HG03460 (cell line): ENCODE data around the gene FAM13A.

Experiments
- ATAC-seq: cut with Tn5 transposase; IDR thresholded peaks from one replicate; pipeline ENCODE4 v1.9.1; 2021; ENCODE audit not compliant: unreplicated experiment

FAM13A gene

DNA sequence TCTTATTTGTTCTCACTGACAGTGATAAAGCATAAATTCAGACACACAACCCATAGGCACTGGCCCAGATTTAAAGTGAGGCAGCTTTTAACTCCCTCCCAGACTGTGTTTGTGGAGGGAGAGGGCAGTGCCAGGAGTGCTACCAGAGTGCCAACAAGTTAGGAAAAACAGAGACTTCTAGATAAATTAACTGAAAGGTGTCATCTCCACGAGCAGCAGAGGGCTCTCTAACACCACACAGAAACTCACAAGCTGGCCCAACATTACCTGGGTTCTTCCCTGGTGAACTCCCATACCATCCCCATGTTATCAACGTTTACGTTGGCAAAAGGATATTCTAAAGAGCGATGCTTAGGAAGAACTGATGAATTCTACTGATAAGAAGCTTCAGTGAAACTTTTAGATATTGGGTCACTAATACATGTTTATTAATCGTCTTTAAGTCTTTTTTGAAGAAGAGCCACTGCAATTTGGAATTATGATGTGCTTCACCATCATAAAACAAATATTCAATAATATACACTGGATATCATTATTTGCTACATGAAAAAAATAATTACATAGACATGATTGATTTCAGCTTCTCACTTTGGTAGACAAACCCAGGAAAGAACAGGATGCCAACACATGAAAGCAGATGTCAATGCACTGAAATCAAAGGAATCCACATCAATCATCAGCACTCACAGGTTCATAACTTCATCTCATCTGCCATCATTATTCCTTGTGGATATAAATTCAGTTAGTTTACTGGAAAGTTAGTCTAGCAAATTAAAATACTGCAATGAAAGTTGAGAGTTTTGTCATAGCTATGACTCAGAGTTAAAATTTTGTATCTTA lies 238.1 kb downstream of the FAM13A start:
- no peak for ATAC-seq

DNA sequence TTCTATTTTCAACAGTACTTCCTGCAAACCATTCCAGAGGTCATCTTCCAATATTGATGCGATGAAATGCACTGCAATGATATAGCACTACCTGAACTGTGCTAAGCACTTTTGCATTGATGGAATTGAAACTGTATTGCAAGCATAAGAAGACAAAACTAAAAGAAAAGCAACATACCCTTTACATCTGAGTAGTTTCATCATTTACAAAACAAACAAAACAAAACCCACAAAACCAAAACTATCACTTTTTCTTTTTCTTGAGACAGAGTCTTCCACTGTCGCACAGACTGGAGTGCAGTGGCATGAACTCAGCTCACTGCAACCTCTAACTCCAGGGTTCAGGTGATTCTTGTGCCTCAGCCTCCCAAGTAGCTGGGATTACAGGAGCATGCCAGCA lies 239.2 kb downstream of the FAM13A start:
- no peak for ATAC-seq

DNA sequence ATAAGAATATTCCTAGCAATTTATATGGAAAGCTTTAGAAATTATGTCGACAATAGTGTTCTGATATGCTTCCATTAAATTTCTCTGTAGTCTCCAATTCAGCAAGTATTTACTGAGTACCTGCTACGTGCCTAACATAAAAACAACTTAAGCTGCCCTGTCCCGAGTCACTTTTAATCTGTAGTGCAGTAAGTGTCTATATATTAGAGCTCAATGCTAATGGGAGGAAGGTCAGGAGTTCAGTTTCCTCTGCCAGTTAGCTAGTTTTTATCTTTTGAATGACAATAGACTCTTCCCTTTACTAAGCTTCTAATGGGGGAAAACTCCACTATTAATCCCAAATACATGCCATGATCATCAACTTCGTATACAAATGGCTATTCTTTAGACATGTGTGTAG lies 240.6 kb downstream of the FAM13A start:
- no peak for ATAC-seq

DNA sequence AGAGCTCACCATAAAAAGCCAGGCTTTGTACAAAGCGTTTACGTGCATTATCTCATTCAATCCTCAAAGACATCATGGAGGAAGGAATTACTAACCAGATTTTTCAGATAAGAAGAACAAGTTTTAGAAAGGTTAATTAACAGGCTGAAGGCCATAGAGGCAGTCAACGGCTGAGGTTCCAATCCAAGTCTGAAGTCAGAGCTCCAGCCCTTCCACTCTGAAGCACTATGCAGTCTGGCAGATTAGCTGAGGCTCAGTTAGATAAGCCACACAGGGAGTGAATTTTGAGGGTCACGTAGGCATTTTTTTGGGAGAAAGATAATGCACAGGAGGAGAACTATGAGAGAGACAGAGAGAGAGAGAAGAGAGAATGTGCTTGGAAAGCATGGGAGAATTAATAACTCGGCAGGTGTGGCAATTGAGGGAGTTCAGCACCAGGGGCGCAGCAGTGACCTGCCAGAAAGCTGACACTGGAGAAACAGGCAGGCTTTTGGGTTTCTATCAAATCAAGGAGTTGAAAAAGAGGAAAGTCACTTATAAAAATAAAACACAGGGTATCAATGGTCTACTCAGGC lies 242.9 kb downstream of the FAM13A start:
- no peak for ATAC-seq

DNA sequence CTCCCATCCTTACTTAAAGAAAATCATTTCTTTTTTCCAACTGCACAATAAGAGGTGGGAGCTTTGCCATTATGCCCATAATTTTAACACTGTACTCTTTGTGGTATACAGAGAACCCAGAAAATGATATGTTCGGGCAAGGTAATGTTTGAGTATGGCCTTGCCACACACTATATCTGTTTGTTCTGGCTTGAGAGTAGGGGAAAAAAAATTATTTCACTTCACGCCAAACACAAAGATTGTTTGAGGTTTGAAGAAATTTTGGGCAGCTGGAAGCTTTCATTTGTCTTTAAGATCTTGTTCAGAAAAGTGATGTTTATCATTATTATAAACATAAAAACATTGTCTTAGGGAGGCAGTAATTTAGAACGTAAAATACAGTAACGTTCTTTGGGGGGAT lies 244.0 kb downstream of the FAM13A start:
- no peak for ATAC-seq

DNA sequence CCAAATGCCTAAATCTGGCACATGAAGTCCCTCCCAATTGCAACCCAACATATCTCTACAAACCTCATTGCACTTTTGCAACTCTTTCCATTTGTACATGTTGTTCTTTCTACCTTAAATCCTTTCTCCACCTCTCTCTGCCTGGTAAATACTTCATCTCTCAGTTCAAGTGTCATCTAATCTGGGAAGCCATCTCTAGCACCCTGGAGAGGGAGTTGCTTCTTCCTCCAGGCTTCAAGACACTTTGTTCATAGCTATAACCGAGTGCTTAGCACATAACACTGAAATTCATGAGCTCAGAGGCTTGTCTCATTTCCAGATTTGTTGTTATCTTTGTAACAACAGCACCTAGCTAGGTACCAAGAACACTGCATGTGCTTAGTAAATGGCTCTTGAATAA lies 244.6 kb downstream of the FAM13A start:
- ATAC-seq = no peak

DNA sequence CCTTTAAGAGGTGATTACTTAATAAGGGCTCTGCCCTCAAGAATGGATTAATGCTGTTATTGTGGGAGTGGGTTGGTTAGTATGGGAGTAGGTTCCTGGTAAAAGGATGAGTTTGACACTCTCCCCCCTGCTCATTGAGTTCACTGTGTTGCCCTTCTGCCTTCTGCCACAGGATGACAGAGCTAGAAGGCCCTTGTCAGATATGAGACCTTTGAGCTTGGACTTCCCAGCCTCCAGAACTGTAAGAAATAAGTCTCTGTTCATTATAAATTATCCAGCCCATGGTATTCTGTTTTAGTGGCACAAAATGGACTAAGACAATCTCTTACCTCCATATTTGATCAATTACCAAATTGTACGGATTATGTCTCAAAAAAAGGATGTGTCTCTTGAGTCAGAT lies 245.1 kb downstream of the FAM13A start:
- ATAC-seq = no peak

DNA sequence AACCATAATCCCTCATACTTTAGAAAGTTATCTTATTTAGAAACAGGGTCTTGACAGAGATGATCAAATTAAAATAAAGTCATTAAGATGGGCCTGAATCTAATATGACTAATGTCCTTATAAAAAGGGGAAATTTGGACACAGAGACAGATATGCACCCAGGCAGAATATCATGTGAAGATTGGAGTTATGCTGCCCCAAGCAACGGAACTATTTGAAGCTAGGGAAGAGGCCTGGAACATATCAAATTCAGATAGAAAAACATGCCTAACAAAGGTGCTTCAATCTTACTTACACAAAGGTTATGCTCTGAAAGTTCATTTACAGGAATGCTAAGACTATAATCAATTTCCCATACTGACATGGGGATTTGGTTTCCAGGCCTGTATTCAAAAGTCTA lies 246.7 kb downstream of the FAM13A start:
- no peak for ATAC-seq

DNA sequence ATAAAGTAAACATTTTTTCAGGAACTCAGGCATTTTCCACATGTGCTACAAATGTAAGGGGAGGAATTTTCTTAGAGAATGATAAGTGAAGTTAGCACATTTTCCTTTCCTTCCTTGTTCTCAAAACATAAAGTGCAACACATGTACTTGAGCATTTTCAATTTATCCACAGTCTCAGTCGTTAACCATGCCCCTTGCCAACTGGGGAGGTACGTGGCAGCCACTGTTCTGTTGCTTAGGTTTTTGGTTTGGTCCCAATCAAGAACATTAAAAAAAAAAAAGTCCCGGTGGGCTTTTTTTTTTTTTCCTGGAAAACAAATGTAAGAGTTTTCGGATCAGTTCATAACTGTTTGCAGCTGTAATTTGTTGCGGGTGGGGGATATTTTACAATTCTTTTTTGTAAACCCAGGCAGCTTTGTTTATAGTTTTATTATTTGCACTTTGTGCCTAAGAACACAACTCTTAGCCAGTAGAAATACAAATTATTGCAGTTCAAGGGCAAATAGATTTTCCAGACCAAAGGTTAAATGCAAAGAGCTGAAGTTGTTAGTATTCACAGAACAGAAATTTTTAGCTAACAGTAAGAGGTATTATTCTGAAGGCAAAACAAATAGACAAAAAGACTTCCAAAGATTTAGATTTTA lies 247.3 kb downstream of the FAM13A start:
- no peak for ATAC-seq

DNA sequence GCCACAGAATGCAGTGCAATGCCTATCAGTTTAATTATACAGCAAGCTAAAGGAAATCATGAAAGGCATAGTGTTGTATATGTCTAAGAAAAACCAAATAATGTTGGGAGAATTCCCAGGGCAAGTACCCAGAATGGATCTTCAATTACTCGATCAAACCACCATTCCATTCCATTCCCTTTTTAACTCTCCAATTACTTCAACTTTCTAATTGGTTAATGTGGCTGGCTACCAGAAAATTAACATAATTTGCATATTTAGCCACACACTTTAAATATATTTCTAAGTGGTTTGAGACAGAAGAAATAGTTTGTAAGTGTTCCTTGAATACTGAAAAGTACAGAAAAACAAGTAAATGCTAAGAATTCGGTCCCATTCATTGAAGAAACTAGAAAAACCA lies 247.9 kb downstream of the FAM13A start:
- no peak for ATAC-seq

DNA sequence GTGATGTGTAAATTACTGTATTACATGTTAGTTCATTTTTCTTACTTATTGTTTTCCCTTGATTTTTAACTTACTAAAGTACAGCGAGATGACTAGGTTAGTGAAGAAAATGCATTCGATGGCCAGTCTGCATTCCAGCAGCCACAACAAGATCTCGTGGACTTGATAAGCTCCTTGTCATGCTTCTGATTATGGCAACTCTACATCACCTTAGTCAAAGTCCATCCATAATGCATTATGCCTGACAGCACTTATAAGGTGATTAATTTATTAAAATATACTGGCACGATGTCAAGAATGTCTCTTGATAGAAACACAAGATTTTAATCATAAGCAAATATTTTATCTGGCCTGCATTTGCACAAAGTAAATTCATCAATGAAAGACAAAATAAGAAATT lies 249.5 kb downstream of the FAM13A start:
- ATAC-seq = no peak

DNA sequence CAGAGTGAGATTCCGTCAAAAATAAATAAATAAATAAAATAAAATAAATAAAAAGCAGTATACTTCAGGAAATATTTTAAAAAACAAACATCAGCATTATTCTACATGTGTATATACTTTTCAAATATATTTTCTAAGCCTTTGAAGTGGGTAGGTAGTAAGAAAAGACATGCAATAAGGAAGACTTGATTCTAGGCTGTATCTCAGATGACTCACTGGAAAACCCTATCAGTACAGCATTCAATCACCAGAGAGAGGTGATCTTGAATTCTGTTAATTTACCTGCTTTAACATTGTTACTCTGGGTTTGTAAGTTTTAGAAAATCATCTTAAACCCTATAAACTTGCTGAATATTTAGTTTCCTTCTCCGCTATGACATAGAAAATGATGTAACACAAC lies 252.8 kb downstream of the FAM13A start:
- no peak for ATAC-seq

DNA sequence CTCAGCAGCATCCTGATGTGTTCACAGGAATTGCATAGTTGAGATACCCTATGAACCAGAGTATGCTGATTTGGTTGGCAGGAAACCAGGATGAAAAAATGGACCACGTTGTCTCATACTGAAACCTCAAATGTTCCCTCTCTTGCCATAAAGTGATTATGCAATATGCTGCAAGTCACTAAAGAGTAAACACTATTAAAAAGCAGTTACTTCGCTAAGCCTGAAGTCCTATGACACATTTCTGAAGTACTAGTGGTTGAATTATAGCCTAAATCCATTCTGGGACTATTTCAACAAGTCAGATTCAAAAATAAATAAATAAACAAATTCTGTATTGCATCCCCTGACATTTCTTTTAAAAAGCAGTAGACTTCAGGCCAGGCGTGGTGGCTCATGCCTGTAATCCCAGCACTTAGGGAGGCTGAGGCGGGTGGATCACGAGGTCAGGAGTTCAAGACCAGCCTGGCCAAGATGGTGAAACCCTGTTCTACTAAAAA lies 253.3 kb downstream of the FAM13A start:
- peak; percentile 73 for ATAC-seq

DNA sequence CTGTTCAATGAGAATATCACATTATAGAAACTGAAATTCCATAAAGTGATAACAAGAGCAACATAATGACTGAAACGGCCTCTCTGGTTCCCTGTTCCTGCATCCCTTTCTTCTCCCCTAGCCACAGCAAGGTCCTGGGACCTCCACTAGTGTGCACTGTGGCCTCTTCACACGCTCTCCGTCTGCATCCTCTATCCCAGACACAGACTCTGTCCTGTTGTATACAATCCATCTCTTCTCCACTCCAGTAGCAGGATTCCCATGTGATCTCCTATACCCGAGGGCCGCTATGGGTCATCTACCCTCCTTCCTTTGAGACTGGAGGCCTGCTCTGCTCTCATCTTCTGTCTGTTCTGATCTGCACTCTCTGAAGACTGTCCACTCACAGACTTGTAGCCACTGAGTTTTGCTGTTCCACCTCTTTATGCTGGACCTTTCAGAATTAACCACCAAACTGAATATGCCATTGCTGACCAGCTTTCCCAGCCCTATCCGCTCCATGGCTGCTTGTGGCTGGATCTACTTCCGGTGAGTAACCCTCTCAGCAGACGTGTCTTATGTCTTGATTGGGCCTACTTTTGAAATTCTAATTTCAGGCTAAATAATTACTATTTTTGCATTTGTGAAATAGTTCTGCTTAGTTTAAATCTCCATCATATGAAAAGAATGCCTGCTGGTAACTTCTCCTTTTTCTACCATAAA lies 254.2 kb downstream of the FAM13A start:
- no peak for ATAC-seq

DNA sequence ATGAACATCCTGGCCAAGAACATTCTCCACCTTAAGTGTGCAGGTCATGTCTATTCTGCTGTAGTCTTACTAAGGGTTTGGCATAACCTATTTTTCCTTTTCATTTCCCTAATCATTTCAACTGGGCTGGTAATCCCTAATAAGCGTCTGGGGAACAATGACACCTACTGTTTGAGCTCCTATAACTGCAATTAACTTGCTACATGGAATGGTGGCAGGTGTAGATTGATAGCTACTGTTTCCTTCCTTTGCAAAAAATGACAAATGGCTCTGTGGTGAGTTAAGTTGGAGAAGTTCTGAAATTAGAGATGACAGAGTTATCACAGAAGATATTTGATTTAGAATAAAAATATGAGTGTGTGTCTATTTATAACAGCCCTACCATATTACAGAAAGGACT lies 254.8 kb downstream of the FAM13A start:
- ATAC-seq = no peak

DNA sequence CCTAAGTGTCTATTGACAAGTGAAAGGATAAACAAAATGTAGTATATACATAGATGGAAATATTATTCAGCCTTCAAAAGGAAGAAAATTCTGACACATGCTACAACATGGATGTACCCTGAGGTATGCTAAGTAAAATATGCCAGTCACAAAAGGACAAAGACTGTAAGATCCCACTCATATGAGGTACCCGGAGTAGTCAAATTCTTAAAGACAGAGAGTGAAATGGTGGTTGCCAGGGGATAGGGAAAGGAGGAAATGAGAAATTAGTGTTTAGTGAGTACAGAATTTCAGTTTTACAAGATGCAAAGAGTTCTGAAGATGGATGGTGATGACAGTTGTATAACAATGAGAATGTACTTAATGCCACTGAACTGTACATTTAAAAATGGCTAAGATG lies 257.1 kb downstream of the FAM13A start:
- no peak for ATAC-seq

DNA sequence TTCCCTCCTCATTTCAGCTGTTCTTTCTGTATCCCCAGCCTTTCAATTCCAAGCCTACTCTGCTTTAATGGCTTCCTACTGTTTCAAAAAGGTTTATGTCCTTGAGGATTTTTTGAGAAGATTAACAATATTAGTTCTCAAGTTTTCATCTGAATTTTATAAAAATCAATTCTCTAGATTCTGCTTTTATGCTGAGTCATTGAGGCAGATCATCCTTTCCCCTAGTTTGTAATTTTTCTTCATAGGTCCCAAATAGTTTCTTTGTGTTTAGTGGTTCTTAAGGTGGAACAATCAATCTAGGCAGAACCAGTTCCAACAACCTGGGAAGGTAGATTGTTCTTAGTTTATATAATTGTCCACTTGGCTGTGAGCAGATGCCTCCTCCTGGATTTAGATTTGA lies 259.3 kb downstream of the FAM13A start:
- ATAC-seq = no peak

DNA sequence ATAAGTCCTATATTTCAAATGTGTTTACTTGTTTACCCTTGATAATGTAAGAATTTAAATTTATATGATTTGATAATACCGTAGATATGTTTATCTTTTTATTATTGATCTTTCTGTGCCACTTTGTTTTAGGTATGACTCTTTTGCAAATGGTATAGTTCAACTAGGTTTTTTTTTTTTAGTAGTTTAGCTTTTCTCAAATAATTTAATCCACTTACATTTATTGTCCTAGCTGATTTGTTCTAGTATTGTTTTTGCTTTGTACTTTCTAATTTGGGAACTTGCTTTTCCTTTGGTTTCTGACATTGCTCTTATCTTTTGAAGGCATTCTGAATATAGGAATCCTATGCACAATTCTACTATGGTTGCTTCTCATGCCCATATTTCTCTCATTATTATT lies 260.4 kb downstream of the FAM13A start:
- ATAC-seq = no peak

DNA sequence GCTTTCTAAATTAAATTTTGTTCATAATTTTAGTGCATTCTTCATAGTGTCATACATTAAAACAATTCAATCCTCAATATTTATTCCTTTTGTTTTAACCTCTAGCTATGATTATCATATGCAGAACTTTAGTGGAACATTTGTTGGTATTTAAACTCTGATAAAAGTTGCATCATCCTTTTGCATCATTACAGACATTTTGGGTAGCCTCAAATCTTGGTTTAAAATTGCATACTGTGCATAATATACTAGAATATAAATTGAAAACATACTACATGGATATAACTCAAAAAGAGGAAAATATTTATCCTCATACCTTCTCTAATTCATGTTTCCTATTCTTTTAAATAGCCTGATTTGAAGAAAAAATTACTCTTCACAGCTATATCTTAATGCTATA lies 262.0 kb downstream of the FAM13A start:
- ATAC-seq = no peak

DNA sequence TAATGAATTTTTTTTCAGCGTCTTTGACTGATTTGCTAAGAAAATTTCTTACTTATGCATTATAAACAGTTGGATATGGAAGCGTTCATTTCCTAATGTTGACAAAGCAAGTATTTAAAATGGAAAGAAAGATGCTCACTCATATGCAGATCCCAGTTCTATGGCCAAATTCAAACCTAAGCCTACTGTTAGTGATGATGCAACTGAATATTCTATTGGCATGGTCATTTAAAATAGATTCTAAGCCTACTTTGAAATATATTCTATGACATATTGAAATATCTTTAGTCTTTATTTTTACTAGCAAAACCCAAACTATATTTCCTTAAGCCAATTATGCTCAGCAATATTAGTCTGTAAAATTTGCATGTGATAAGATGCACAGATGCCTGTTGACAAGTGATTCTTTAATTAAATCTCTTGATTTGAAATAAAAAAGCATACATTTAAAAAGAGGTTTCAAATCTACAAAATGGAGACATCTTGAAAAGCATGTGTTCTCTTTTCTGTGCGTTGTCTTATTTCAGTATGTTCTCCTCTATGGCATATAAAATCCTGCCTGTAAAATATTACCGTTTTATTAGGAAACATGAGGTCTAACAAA lies 262.8 kb downstream of the FAM13A start:
- no peak for ATAC-seq

DNA sequence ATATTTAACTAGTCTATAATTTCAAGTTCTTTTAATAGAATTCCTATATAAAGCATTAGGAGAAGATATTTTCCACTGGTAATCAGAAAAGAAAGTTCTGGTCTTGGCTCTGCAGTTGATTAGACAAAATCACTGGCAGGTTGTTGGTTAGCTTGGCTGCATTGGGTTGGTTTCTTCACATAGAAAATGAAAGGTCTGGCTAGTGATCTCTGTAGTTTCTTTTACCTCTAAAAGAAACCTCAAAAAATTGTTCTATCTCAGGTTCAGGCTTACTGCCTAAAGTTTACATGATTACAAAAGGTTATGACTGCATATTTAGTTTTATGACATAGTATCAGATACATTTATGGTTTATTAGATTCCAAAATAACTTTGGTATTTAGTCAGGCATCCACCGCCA lies 263.5 kb downstream of the FAM13A start:
- ATAC-seq = peak; percentile 71
